Adipocyte (in vitro differentiated cells): ENCODE results near the gene WFDC6.
"Not testable (repeated sequence)": the region's sequence is repeated elsewhere in the genome, so short reads cannot be mapped to it uniquely, and the experiment has no call there.

ENCODE experiments used
- DNase-seq: peaks from one replicate; pipeline ENCODE4 v3.0.0-alpha.2; 2015; ENCODE audit warnings: low read depth
- H3K27me3 ChIP-seq: replicated peaks from 2 replicates; pipeline ENCODE4 v1.7.0; 2013; ENCODE audit warnings: mild to moderate bottlenecking, low read length, moderate library complexity; ENCODE audit not compliant: control insufficient read depth, insufficient read depth
- H3K36me3 ChIP-seq: 2 replicates; pipeline ENCODE4 v1.7.0; 2013; ENCODE audit warnings: low read length, mild to moderate bottlenecking, moderate library complexity; ENCODE audit not compliant: control insufficient read depth, insufficient read depth, severe bottlenecking
- H3K4me1 ChIP-seq: 2 replicates; pipeline ENCODE4 v1.7.0; 2013; ENCODE audit warnings: mild to moderate bottlenecking, low read length, moderate library complexity; ENCODE audit not compliant: control insufficient read depth, insufficient read depth
- H3K4me3 ChIP-seq: 2 replicates; pipeline ENCODE4 v1.7.0; 2013; ENCODE audit warnings: mild to moderate bottlenecking, low read length, moderate library complexity
- H3K9ac ChIP-seq: 2 replicates; pipeline ENCODE4 v1.7.0; 2013; ENCODE audit warnings: mild to moderate bottlenecking, low read length, moderate library complexity
- H3K9me3 ChIP-seq: 2 replicates; pipeline ENCODE4 v1.7.0; 2013; ENCODE audit warnings: mild to moderate bottlenecking, low read length, moderate library complexity; ENCODE audit not compliant: control insufficient read depth

WFDC6 gene

GRCh38 chr20:45539382-45539781, at the start of gene WFDC6:
TSS of gene WFDC6 (minus strand) at chr20:45539482. CDS start at chr20:45539407, 75 bp downstream.
- no peak within 1 kb of the TSS for H3K4me3 ChIP-seq
- H3K36me3 ChIP-seq: no peaks in the 10 kb centered on the region
- H3K27me3 ChIP-seq: peaks cover 85% of the 10 kb centered on the region
- H3K4me1 ChIP-seq: no peaks in the 10 kb centered on the region
- H3K9ac ChIP-seq: no peak within 1 kb of the TSS
- no peak for DNase-seq
- H3K9me3 ChIP-seq: no peaks in the 10 kb centered on the region

DNA sequence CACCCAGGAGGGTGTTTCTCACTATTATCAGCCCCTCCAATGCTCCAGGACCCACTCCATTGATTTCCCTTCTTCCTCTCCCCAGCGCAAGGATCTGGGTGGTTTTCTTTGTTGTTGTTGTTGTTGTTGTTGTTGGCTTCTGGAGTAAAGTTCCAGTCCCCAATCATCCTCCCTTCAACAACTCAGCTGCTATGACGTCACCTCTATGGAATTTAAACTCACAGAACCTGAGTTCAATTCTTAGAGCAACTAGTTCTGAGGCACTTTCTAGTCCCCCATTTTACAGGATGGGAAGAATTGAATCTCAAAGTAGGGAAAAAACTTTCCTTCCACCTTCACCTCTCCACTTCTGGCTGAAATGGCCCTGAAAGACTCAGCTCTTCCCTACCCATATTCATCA, 49.5 kb upstream of the WFDC6 start:
- peaks cover 12% of the 10 kb centered on the region for H3K4me1 ChIP-seq
- DNase-seq: no peak

GRCh38 chr20:45585986-45586385, 46.7 kb upstream of the WFDC6 start:
- not testable (repeated sequence) for H3K27me3 ChIP-seq, H3K36me3 ChIP-seq, DNase-seq, H3K4me3 ChIP-seq, H3K9me3 ChIP-seq, H3K9ac ChIP-seq
- peaks cover 19% of the 10 kb centered on the region for H3K4me1 ChIP-seq

More for the DNA sequence above, 49.5 kb upstream of the WFDC6 start:
- H3K27me3 ChIP-seq: no peaks in the 10 kb centered on the region
- H3K9me3 ChIP-seq: peaks cover 4% of the 10 kb centered on the region
- H3K4me3 ChIP-seq: no peak overlapping the region
- no peak overlapping the region for H3K9ac ChIP-seq
- H3K36me3 ChIP-seq: no peaks in the 10 kb centered on the region

- H3K9ac ChIP-seq, H3K9me3 ChIP-seq, H3K27me3 ChIP-seq, H3K36me3 ChIP-seq, H3K4me3 ChIP-seq, DNase-seq: not testable (repeated sequence)
- H3K4me1 ChIP-seq: peaks cover 17% of the 10 kb centered on the region
Observed at GRCh38 chr20:45584294-45584693, 45.0 kb upstream of the WFDC6 start.

DNA sequence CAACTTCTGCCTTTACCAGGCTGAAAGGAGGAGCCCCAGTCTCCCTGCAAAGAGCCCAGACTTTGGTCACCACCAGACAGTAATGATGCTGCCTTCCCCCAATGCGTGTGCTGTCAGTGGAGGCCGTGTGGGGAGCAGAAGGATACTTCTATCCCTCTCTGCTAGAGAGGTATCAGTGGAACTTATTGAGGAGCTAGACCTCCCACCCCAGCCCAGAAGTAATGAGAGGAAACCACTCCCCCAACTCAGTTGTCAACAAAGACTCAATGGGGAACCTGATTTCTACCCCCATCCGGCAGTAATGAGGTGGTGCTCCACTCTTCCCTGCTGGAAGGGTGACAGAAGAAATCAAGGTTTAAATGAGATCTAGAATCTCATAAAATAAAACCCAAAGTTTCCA, 44.2 kb upstream of the WFDC6 start:
- H3K4me3 ChIP-seq: no peak overlapping the region
- peaks cover 16% of the 10 kb centered on the region for H3K4me1 ChIP-seq
- no peaks in the 10 kb centered on the region for H3K9me3 ChIP-seq
- no peaks in the 10 kb centered on the region for H3K27me3 ChIP-seq
- no peak for DNase-seq
- no peak overlapping the region for H3K9ac ChIP-seq
- no peaks in the 10 kb centered on the region for H3K36me3 ChIP-seq

DNA sequence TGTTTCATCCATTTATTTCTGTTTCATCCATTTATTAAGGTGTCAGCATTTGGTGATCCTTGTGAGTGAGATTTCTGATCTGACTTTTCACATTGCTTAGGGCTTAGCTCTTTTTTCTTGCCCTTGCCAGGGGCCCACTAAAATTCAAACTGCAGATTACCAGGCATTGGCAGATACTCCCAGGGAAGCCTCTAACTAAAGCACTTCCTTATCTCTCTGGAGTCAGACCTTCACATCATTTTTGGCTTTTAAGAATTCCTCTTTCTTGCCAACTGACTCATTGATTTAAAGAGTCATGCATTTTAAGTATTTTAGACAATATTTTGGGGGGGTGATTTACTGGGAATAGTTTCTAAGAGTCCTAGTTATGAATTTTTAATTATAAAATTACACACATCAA, 42.4 kb upstream of the WFDC6 start:
- DNase-seq: no peak
- no peak overlapping the region for H3K4me3 ChIP-seq
- no peak overlapping the region for H3K9ac ChIP-seq
- no peaks in the 10 kb centered on the region for H3K9me3 ChIP-seq
- no peaks in the 10 kb centered on the region for H3K36me3 ChIP-seq
- H3K27me3 ChIP-seq: no peaks in the 10 kb centered on the region
- peaks cover 21% of the 10 kb centered on the region for H3K4me1 ChIP-seq

GRCh38 chr20:45579184-45579583, 39.9 kb upstream of the WFDC6 start, which contains the start of gene WFDC8:
TSS of gene WFDC8 (minus strand) at chr20:45579284. CDS start at chr20:45579247, 37 bp downstream.
- no peak within 1 kb of the TSS for H3K4me3 ChIP-seq
- H3K9me3 ChIP-seq: no peaks in the 10 kb centered on the region
- H3K9ac ChIP-seq: no peak within 1 kb of the TSS
- no peak for DNase-seq
- H3K4me1 ChIP-seq: peaks cover 17% of the 10 kb centered on the region
- no peaks in the 10 kb centered on the region for H3K27me3 ChIP-seq
- H3K36me3 ChIP-seq: no peaks in the 10 kb centered on the region

- no peak for DNase-seq
- Histone ChIP-seq H3K27me3 (no peaks in the 10 kb centered on the region), H3K9ac (no peak overlapping the region), H3K4me3 (no peak overlapping the region), H3K36me3 (no peaks in the 10 kb centered on the region), H3K4me1 (peaks cover 17% of the 10 kb centered on the region), H3K9me3 (no peaks in the 10 kb centered on the region)
Observed at GRCh38 chr20:45578231-45578630, 38.9 kb upstream of the WFDC6 start.

DNA sequence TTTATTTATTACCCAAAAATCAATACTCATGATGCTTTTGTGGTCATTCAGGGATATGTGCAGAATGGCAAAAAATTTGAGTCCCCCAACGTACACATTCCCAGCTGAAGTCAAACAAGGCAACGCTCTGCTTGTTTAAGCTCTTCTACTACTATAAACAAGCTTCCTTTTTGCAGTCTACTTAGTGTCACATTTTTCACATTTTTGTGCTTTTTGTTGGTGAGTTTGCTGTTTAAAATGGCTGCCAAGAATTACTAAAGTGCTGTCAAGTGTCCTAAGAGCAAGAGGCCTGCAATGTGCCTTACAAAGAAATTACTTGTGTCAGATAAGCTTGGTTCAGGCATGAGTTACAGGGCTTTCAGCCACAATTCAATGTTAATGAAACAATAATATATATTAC, 37.7 kb upstream of the WFDC6 start:
- Histone ChIP-seq H3K4me1 (peaks cover 17% of the 10 kb centered on the region), H3K36me3 (no peaks in the 10 kb centered on the region), H3K4me3 (no peak overlapping the region), H3K27me3 (no peaks in the 10 kb centered on the region), H3K9me3 (no peaks in the 10 kb centered on the region), H3K9ac (no peak overlapping the region)
- DNase-seq: peak; percentile 4

GRCh38 chr20:45575931-45576330, 36.6 kb upstream of the WFDC6 start:
- H3K36me3 ChIP-seq: no peaks in the 10 kb centered on the region
- H3K4me3 ChIP-seq: no peak overlapping the region
- no peaks in the 10 kb centered on the region for H3K27me3 ChIP-seq
- H3K9ac ChIP-seq: no peak overlapping the region
- no peaks in the 10 kb centered on the region for H3K9me3 ChIP-seq
- DNase-seq: no peak
- H3K4me1 ChIP-seq: peaks cover 9% of the 10 kb centered on the region

- not testable (repeated sequence) for H3K36me3 ChIP-seq, H3K4me1 ChIP-seq, H3K9ac ChIP-seq, H3K9me3 ChIP-seq, DNase-seq, H3K4me3 ChIP-seq, H3K27me3 ChIP-seq
Observed at GRCh38 chr20:45569650-45570049, 30.4 kb upstream of the WFDC6 start.

- Histone ChIP-seq H3K27me3 (peaks cover 38% of the 10 kb centered on the region), H3K4me1 (no peaks in the 10 kb centered on the region), H3K9me3 (peaks cover 4% of the 10 kb centered on the region), H3K9ac (no peak overlapping the region), H3K4me3 (no peak overlapping the region), H3K36me3 (no peaks in the 10 kb centered on the region)
- no peak for DNase-seq
Observed at GRCh38 chr20:45564760-45565276, 25.5 kb upstream of the WFDC6 start.
